WI38 (cell line): ENCODE data around the gene EPHB4.
A peak's percentile ranks its signal among the peaks of the same experiment; 100 is the strongest.

Experiments used
- H3K4me3 ChIP-seq: 2 replicates; pipeline ENCODE4 v1.5.1; 2011; ENCODE audit warnings: low read depth, mild to moderate bottlenecking, control low read depth, low read length
- CTCF ChIP-seq: IDR thresholded peaks from 2 replicates; pipeline ENCODE4 v1.5.1; 2012; ENCODE audit warnings: low read depth, mild to moderate bottlenecking, control low read depth, low read length

The EPHB4 gene

GRCh38 chr7:100825215-100825671, 2.1 kb downstream of the EPHB4 start:
- TF ChIP-seq CTCF: no peak
- peak overlapping the region; percentile 84 for H3K4me3 ChIP-seq

- H3K4me3 ChIP-seq: peak overlapping the region; percentile 84
- no peak for TF ChIP-seq CTCF
Measured at GRCh38 chr7:100824499-100825214, 2.7 kb downstream of the EPHB4 start.

GRCh38 chr7:100823534-100823933, 3.8 kb downstream of the EPHB4 start:
- no peak for TF ChIP-seq CTCF
- H3K4me3 ChIP-seq: no peak overlapping the region

- no peak overlapping the region for H3K4me3 ChIP-seq
Measured at GRCh38 chr7:100823140-100823525, 4.2 kb downstream of the EPHB4 start.

GRCh38 chr7:100822236-100823139, 4.8 kb downstream of the EPHB4 start:
- no peak for TF ChIP-seq CTCF
- H3K4me3 ChIP-seq: no peak overlapping the region

More at GRCh38 chr7:100823140-100823525, 4.2 kb downstream of the EPHB4 start:
- no peak for TF ChIP-seq CTCF

- no peak overlapping the region for H3K4me3 ChIP-seq
- TF ChIP-seq CTCF: no peak
Measured at GRCh38 chr7:100819586-100819985, 7.7 kb downstream of the EPHB4 start.

- no peak overlapping the region for H3K4me3 ChIP-seq
- no peak for TF ChIP-seq CTCF
Measured at GRCh38 chr7:100818825-100819224, 8.5 kb downstream of the EPHB4 start.
